ENCODE measurements around the gene HIVEP3. TPM values are rescaled to one million over a fixed set of nuclear protein-coding genes. Genes with fewer than 3 reads are reported as not detected.

HIVEP3 gene
- total and polyA plus RNA-seq, 2 of the 13 experiments (the other 11 are each of a cell fraction or from before 2014, with no cell fraction given), result 0.05 TPM; not detected in 1

- TF ChIP-seq ZNF142 (CRISPR knock-in tag; IDR thresholded peaks at IDR 0.05), result no peak
- no peak for TF ChIP-seq ZFP1 (CRISPR knock-in tag; IDR thresholded peaks at IDR 0.05)
- no peak for TF ChIP-seq TSC22D2 (CRISPR knock-in tag; IDR thresholded peaks at IDR 0.05; ENCODE audit: borderline replicate concordance)
- TF ChIP-seq ZNF557 (CRISPR knock-in tag; IDR thresholded peaks at IDR 0.05), result no peak
- no peak for TF ChIP-seq PBX2 (CRISPR knock-in tag; IDR thresholded peaks at IDR 0.05)
- TF ChIP-seq ZBED4 (CRISPR knock-in tag; IDR thresholded peaks at IDR 0.05; ENCODE audit: borderline replicate concordance), result no peak
- TF ChIP-seq ZNF354B (CRISPR knock-in tag; IDR thresholded peaks at IDR 0.05), result no peak
- no peak for TF ChIP-seq ZNF343 (CRISPR knock-in tag; IDR thresholded peaks at IDR 0.05)
- no peak for TF ChIP-seq GZF1 (CRISPR knock-in tag; IDR thresholded peaks at IDR 0.05)
- no peak for TF ChIP-seq ZNF615 (CRISPR knock-in tag; IDR thresholded peaks at IDR 0.05; ENCODE audit: borderline replicate concordance)
Measured at GRCh38 chr1:41754540-41754939, 164.2 kb downstream of the HIVEP3 start (continued).

Data from HepG2 (cell line).